Inferior parietal cortex (tissue), 1 donor: Measurements from ENCODE around the gene DENND2D.

Source experiments
- DNase-seq: peaks from one replicate; pipeline ENCODE4 v3.0.0-alpha.2; 2016; ENCODE audit errors: extremely low spot score

DENND2D gene

DNA sequence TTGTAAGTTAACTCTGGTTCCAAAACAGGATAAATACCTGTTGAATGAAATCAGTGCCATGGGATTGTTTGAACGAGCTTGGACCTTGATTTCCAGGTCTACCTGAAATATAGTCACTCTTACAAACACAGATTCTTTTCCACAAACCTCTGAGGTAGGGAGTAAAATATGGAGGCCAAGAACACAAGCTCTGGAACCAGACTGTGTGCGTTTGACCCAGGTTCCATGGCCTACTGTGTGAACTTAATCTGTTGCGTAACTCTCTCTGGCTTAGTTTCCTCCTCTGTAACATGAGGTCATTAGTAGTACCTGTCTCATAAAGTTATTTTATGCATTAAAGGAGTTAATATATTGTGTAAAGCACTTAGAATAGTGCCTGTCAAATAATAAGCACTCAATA, 25.1 kb downstream of the DENND2D start:
- DNase-seq, result no peak

DNA sequence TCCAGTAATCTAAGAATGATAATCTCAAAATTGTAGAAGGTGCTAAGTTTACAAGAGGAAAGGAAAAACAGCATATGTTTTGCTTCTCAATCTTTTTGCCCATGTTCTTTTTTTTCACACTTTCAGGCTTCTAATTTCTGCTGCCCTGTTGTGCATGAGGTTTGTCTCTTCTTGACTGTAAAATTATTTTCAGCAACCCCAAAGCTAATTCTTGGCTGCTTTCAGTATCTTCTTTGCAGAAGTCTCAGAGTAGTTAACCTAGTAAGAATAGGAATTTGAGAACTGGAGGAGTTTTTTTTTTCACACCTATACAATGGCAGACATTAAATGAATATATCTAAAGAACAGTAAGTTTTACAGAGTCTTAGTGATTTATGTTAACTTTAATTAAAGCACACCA, 26.4 kb downstream of the DENND2D start:
- peak; percentile 10 for DNase-seq

DNA sequence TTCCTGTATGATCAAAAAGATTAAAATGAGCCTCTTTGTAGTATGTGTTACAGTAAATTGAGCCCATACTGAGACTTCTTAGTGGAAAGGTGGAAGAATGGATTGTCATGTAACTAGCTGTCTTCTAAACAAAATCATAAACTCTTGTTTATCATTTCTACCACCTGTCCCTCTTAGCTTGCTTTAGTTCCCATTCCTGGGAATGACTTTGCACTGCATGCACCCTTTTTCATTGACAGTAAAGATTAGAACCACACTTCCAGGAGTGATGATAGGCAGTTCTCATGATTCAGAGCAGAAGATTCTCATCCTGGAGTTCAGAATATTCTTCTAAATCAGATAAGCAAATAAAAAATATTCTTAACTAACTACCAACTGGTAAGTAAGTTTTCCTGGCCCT, 28.0 kb downstream of the DENND2D start:
- no peak for DNase-seq

DNA sequence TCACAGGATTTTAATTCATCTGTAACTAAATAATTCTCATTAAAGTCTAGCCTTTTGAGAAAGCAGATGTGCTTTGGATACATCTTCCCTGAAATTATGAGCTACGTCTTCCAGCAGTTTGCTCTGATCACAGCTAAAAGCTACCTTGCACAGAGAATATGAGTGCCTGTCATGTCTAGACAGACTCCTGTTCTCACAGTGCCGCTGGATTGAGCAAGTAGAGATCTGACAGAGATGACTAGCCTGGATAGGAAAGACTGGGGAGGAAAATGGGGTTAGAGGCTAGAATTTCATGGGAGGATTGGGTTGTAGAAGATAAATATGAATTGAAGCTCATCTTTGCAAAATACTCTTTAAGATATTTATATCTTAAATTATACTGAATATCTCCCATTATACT, 36.3 kb downstream of the DENND2D start:
- DNase-seq, result no peak

DNA sequence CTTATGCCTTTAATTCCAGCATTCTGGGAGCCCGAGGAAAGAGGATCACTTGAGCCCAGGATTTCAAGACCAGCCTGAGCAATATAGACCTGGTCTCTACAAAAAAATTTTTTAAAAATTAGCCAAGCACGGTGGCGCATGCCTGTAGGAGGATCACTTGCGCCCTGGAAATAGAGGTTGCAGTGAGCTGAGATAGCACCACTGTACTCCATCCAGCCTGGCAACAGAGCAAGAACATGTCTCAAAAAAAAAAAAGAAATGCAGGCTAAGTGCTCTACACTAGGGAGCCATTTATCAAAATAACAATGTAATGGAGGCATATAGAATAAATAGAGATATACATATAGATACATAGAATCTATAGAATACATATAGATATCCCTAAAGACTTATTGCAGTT, 37.1 kb downstream of the DENND2D start:
- no peak for DNase-seq

DNA sequence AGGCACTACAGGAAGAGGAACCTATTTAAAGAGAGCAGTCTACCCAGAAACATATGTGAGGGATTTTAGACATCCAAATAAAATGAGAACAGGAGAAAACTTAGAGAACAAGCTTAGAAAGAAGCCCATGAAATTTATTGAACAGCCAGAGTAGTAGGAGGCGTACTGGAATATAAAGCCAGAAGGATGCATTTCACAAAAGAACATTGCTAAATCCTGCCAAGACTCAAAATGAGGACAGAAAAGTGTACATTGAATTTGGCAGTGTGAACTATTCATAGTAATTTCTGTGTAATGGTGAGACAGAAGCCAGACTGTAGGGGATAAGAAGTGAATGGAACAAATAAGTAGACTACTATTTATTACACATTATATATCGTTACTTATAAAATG, 38.0 kb downstream of the DENND2D start:
- DNase-seq, result peak; percentile 36

DNA sequence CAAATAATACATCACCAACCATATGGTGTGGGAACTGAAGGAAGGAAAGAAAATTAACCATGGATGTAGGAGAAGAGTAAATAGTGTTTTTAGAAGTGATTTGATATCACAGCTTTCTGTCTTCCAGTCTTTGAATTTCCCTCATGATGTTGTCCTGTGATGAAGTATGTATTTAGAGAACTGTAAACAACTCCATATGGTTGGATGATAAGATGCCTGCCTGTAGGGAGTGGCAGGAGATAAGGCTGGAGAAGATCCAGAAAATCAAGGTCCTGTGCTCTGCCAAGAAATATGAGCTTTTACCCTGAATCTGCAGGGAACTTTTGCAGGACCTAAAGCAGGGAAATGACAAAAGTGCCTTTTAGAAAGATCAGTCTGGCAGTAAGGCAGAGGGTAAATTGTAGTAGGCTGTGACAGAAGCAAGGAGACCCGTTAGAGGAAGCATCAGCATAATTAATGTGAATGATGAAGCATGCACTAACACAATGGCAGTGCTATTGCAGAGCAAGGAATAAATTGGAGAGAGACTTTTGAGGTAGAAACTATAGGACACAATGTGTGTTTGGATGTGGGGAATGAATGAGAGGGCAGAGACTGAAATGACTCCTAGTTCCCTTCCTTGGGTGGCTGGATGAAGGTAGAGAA, 38.5 kb downstream of the DENND2D start:
- DNase-seq, result no peak

GRCh38 chr1:111157431-111157830, 43.0 kb downstream of the DENND2D start:
- no peak for DNase-seq

DNA sequence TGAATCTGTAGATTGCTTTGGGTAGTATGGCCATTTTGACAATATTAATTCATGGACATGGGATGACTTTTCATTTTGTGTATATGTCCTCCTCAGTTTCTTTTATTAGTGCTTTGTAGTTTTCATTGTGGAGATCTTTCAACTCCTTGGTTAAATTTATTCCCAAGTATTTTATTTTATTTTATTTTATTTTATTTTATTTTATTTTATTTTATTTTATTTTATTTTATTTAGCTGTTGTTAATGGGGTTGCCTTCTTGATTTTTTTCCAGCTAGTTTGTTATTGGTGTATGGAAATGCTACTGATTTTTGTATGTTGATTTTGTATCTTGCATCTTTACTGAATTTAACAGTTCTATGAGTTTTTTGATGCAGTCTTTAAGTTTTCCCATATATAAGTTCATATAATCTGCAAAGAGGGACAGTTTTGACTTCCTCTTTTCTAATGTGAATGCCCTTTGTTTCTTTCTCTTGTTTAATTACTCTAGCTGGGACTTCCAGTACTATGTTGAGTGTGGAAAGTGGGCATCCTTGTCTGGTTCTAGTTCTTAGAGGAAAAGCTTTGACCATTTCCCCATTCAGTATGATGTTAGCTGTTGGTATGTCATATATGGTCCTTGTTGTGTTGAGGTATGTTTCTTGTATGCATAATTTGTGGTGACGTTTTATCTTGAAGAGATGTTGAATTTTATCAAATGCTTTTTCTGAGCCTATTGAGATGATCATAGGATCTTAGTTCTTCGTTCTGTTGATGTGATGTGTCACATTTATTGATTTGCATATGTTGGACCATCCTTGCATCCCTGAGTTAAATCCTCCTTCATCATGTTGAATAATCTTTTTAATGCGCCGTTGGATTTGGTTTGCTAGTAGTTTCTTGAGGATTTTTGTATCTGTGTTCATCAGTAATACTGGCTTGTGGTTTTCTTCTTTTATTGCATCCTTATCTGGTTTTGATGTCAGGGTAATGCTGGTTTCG, 46.1 kb downstream of the DENND2D start:
- no peak for DNase-seq

DNA sequence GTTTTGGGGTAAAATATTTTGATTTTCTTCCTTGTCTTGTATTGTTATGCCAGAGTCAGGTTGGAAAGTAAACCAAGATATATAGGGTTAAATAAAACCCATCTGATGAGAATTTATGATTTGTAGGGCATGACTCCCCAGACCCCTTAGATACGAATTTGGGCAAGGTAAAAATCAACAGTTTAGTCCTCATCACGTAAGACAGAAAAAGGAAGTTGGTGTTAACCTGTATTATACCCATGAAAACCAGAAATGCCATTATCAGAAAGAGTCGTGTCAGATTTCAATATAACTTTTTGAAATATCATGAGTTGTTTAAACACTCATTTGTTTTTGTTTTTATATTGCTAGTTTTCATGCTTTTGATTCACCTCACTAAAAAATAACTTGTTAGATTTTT, 48.6 kb downstream of the DENND2D start:
- DNase-seq, result no peak

DNA sequence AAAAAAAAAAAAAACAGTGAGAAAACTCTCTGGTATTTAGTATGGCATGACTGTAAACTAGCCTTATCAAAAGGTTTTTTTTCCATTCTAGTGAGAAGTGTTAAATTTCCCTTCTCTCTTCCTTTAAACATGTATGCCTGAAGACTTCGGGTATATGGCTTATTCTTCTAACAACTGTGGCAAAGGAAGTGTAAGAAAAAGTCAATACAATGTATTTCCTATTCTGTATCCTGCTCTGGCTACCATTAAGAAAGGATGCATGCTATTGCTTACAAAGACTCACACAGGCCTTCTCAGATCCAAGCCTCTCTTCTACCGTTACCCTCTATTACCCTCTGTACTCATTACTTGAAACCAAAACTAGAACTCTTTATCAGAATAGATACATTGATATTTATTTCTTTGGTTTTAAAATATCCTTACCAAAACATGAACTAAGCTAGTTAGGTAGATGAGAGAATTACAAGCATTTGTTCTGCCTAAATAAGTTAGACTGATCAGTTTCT, 52.0 kb downstream of the DENND2D start:
- DNase-seq, result no peak

DNA sequence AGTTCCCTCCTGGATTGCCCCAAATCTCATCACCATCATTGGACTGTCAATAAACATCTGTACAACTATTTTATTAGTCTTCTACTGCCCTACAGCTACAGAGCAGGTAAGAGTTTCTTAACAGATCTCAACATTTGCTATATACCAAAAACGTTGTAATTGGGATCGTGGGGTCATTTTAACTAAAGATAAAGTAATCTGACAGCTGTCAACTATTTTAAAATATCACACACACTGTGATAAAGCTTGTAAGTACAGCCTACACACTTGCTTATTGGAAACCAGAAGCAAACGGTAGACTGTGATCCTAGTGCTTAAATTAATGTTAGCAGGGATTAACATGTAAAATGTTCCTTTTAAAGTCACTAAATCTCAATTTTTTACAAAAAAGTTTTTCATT, 52.5 kb downstream of the DENND2D start:
- DNase-seq, result no peak

- DNase-seq, result no peak
Observed at GRCh38 chr1:111145963-111146768, 54.3 kb downstream of the DENND2D start.

DNA sequence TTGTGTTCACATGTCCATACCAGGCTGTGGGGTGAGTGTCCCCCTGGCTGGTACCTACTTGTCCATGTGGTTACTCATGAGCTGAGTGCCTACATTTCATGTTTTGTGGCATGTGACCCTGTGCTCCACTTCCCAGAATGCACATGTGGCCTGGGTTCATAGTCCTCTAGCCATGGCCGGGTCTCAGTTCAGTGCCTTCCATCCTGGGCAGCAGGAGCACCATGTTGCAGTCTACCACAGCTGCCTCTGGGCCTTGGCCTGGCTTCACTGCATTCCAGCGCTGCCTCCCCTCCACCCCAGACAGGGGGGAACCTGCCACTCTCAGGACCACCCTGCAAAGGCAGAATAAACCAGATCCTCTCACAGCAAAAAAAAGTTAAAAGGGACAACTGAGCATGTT, 54.9 kb downstream of the DENND2D start:
- DNase-seq, result no peak

- no peak for DNase-seq
Observed at GRCh38 chr1:111142356-111142975, 58.0 kb downstream of the DENND2D start.

- no peak for DNase-seq
Observed at GRCh38 chr1:111141245-111142220, 58.9 kb downstream of the DENND2D start.

DNA sequence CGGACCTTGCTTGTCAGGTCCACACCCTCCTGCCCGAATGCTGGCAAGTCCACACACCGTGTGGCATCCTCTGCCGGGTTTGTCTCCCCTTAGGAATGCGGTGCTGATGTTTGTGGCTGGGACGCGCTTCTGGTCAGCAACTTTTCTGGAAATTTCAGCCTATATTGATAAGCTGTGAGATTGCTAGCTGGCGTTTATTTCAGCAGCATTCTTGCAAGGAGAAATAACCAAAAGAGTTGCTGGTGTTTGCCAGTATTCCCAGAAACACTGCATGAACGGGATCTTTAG, 59.8 kb downstream of the DENND2D start:
- DNase-seq, result no peak

DNA sequence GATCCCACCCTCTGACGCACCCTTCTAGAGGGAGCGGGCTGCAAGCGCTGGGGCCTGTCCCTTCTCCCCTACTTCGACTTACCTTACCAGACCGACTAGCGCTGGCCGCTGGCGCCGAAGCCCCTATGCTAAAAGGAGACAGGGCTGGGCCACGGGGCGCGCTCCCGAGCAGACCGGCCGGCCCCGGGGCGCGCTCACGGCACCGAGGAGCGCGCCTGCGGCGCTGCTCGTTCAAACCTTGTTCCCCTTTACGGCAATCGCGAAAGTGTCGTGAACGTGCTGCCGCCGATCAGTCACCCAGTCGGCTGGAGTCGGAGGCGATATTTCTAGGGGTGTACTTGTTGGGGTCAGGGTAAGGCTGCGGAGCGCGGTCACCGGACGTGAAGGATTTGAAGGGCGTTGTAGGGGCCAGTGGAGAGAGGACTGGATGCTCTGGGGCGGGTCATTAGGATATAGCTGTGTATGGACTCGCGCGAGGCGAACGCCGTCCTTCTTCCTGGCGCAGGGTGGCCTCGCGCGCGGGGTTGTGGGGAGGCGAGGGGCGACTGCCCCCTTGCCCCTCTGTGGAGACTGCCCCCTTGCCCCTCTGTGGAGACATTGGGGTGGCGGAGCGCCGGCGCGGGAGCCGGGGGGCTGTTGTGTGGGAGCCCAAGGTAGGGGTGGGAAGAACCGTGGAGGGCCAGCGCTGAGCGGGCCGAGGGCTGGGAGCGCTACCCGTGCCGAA, 60.3 kb downstream of the DENND2D start, which contains the start of the genes CEPT1 and DRAM2:
Gene CEPT1 (plus strand): TSS at position 268 of the 724 bp plus-strand sequence. CDS start 7,492 bp downstream, outside the sequence.
Gene DRAM2 (minus strand): TSS at position 138 of the 724 bp plus-strand sequence. CDS start 8,539 bp downstream, outside the sequence.
- peak; percentile 93 for DNase-seq

DNA sequence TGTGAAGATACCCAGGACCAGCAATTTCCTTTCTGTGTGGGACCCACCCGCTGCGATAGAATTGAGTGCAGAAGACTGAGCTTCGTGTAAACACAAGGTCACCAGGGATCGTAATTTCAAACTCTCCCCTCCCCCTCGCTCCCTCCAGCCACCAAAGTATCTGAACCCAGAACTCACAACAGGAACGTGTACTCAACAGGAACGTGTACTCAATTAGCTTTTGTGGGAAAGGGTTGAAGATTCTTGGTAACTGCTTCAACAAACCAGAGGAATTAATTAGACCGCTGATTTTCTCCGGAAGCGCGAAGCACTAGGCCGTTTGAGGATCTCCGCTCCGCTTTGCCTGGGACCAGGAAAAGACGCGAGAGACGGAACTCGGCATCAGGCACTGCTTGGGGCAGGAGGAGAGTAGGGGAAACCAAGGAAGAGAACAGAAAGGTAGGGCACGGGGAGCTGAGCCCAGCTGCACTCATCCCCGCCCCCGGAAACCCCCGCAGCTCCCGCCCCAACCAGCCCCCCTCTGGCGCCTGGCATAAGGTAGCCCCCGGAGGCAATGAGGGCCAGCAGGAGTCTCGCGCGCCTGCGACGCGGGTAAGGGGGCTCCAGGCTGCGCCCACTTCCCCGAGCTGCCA, 61.0 kb downstream of the DENND2D start:
- DNase-seq, result peak; percentile 50
